ENCODE measurements around the gene ATG16L1.
A peak's percentile ranks its signal among the peaks of the same experiment; 100 is the strongest.

Gene ATG16L1

DNA sequence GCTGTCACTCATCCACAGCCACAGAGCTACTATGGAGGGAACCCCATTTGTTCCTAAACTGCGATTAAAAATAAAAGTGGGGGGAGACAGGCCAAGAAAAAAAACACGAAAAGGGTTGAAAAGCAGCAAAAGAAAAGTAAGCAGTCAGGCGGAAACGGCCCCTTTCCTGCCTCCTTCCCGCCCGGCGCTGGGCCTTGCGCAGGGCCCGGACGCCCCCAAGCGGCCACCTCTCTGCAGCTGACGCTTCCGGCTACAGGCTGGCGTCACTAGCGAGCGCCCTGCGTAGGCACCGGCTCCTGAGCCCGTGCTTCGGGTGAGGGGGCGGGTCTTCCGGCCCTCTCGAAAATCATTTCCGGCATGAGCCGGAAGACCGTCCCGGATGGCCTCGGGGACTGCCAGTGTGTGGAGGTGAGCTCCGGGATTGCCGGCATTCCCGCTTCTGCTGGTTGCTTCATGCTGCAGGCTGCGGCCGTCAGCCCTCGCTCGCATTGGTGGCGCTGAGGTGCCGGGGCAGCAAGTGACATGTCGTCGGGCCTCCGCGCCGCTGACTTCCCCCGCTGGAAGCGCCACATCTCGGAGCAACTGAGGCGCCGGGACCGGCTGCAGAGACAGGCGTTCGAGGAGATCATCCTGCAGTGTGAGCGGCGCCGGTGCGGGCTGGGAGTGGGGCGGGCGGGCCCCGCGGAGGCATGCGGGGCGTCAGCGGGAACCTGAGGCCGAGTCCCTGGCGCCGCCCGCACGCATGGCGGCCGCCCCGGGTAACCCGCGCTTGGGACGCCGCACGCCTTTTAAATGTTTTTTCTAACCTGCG is at the start of gene ATG16L1:
ATG16L1 (plus strand) TSS at position 368 of the 811 bp plus-strand sequence; CDS start at position 523, 155 bp downstream.
- peak; percentile 93 for DNase-seq

DNA sequence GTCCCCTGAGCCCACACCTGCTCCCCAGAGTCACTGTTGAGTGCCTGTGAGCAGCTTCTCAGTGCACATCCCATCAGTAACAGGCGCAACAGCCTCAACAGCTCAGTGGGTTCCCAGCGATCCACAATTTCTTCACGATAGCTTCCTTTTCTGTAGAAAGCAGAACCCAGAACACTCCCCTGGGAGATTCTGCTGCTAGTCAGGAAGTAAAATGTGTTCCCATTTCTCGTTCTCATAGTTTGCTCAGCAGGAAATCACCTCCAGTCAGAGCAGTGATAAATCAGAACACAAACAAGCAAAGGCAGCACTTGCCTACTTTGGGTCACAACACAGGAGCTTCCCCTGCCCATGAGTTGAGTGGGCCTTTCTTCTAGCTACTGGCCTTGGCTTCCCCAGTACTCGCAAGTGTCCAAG is 48.9 kb upstream of the ATG16L1 start:
- no peak for DNase-seq

DNA sequence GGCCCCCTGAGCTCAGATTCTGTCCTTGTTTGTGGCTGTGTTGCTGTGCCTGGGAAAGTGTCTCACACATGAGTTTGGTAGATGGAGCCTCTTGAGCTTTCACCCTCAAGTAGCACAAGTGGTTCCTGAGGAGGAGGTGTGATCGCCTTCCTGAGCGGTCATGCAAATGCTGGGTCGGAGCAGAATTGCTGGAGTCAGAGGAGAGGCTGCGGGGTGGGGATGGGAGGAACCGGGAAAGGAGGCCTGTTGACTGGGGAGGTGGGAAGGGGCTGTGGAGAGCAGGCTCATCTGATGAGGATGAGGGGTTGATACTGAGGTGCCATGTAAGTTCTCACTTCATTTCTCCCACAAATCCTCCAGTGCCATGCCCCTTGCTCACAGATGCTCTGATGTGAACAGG is 48.4 kb upstream of the ATG16L1 start:
- no peak for DNase-seq

DNA sequence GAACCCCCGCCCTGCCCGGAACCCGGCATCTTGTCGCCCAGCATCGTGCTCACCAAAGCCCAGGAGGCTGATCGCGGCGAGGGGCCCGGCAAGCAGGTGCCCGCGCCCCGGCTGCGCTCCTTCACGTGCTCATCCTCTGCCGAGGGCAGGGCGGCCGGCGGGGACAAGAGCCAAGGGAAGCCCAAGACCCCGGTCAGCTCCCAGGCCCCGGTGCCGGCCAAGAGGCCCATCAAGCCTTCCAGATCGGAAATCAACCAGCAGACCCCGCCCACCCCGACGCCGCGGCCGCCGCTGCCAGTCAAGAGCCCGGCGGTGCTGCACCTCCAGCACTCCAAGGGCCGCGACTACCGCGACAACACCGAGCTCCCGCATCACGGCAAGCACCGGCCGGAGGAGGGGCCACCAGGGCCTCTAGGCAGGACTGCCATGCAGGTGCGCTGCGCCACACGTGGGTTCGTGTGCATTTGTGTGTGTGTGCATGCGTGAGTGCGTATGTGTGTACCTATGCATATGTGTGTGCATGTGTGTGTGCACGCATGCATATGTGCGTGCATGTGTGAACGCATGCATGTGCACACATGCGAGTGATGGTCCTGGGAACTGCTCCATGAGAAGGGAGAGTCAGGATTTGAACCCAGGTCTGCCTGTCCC is 47.1 kb upstream of the ATG16L1 start:
- DNase-seq: no peak

DNA sequence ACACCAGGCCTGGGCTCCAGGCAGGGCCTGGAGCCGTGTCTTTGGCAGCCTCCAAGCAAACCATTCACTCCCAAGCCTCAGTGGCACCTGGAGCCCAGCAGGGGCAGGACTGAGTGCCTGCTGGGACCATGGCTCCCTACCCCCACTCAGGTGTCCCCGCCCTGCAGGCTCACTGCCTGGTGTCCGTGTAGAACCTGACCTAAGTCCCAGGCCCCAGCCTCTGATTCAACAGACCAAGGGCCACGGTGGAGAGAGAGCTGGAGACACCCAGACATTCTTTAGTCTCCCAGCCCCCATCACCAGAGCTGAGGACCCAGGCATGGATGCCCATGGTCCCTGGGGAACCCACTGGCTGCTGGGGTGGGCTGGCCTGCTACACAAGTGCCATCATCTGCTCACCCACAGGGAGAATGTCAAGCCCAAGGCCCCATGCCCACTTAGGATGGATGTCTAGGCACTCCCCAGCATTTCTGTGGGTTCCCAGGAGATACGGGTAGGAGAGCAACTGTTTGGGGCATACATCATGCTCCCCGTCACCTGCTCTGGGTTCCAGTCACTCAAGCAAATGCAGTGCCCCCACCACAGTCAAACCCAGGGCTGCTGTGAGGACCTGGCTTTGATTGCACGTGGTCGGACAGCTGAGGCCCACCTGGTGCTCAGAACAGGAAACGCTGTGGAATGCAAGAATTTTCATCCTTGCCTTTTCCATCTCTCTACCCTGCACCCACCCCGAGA is 42.9 kb upstream of the ATG16L1 start:
- DNase-seq: no peak

DNA sequence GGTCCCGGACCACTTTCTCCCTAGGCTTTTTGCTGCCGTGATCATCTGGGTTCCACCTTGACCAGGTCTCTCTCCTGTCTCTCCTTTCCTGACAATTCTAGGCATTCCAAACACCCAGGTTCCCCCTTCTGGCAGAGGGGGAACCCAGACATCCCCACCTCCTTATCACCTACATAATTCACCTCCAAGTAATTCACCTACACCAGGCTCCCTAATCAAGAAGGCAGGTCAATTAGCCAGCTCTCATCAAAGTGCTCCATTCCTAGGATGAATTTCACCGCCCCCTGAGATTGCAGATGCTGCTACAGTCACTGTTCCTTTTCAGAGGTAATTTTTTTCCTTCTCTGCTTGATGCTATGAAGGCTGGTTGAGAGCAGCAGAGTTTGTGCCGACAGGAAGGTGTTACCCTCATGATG is 42.3 kb upstream of the ATG16L1 start:
- DNase-seq: no peak

DNA sequence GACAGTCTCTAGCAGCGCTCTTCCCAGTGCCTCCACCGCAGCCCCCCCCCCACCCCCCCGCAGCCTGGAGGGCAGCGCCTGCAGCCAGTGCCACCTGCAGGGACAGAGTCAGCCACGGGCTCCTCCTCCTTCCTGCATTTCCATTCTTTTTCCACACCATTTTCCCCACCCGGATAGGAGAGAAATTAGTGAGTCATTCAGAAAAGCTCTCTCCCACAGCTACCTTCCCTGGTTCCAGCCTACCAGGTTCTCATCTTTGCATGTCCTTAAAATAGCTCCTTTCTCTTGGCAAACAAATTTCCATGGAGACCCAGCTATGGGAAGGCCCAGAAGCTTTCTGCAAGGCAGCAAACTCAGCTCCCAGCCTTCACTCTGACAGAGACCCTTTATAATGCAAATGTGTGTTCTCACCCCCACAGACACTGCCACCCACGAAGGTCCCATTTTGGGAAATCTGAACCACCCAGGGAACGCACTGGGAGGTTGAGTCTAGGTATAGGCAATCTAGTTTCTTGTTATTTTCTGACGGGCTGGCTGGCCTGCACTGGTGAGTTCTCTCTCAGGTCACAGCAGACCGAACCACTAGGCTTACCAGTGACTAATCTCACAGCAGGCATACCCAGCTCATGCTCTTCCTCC is 41.8 kb upstream of the ATG16L1 start:
- no peak for DNase-seq

DNA sequence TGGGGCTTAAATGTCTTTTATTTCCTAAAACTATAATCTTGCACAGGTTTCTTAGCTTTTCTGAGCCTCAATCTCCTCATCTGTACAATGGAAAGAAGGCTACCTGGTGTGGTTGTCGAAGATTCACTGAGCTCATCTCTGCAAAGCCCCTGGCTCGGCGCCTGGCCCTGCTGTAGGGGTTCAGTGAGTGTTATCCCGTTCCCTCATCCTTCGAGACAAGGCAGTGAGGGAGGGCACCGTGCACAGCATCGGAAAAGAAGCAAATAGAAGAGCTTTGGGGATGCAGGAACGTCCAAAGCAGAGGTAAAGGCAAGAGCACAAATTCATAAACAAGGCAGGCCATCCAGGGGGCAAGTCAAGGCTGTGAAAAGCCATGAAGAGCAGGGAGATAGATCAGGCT is 41.2 kb upstream of the ATG16L1 start:
- no peak for DNase-seq

DNA sequence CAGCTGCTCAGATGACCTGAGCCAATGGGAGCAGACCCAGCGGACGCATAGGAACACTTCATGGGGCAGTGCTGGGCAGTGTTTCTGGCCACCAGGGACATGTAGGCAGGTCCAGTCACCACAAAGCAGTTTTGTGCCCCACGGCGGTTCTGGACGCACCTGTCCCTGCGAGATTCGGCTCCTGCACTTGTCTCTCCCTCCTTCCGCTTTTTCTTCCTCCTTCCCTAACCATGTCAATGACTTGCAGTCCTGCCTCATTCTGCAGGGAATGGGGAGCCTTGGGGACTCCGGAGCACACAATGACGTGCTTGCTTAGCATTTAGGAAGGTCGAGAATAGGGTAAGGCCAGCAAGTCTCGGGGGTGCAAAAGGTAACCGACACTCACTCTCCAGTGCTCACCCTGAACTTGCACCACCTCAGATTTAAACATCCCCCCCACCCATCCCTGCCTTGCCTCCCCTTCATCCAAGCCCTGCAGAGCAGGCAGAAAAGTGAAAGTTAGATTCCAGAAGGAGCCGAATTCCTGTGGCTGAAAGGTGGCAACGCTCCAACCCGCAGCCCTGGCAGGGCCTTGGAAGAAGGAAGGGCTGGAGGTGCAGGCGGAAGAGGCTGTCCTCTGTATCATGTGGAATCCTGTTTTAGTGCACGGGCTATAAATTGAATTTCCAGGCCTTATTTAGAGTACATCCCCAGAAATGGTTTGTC is 40.5 kb upstream of the ATG16L1 start:
- DNase-seq: peak; percentile 23

DNA sequence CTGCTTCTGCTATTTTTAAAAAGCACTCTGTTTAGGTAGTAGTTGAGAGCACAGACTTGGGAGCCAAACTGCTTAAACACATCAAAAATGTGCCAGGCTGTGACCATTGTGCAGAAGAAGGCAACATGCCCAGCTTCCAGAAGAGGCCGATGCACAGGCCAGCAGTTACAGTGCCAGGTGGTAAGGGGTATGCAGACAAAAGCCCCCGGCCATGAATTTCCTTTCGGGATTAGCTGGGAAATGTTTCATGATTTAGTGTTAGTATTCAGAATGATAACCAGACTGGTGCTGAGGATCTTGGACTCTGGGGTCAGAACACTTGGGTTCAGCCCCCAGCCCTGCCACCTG is 40.0 kb upstream of the ATG16L1 start:
- no peak for DNase-seq

DNA sequence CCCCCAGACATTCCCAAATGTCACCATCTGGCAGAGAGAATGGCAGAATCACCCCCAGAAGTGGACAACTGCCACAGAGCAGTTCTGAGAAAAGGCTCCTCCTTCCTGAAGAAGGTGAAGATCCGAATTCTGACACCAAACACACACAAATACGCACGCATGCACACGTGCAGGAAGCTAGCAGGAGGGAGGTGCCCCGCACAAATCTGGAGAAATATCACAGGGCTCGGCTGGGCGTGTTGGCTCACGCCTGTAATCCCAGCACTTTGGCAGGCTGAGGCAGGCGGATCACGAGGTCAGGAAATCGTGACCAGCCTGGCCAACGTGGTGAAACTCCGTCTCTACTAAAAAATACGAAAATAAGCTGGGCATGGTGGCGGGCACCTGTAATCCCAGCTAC is 38.5 kb upstream of the ATG16L1 start:
- DNase-seq: no peak

DNA sequence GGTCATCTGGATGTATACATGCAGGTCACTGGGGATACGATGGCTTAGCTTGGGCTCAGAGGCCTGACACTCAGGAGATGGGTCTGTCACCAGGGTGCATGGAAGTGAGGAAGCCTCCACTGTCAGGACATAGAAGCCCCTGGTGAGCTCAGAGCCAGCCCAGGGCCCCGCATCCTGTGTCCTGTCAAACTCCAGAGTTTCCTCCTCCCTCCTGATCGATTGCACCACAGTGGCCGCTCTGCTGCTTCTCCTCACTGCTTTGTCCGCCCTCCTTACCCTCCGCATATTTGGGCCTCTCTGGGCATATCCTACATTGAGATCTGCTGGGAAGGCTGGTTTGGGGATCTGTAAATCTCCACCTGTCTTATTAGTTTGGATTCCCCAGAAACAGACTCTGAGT is 37.5 kb upstream of the ATG16L1 start:
- no peak for DNase-seq

DNA sequence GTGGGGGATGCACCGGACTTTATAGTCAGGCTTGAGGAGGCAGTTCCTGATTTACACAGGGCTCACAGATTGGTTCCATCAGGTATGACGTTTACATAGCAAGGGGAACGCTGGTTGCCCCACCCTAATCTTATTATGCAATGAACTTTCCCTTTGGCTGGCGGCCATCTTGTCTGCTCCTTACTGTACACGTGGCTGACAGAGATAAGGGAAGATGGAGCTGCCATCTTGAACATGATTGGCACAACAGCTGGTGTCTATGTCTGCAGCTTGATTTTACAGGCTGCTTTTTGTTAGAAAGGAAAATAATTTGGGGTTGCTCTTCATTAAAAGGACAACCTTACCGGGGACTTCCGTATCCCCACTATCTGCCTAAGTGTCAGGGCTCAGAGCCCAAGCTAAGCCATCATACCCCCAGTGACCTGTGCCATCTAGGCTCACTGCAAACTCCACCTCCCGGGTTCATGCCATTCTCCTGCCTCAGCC is 33.5 kb upstream of the ATG16L1 start:
- no peak for DNase-seq

DNA sequence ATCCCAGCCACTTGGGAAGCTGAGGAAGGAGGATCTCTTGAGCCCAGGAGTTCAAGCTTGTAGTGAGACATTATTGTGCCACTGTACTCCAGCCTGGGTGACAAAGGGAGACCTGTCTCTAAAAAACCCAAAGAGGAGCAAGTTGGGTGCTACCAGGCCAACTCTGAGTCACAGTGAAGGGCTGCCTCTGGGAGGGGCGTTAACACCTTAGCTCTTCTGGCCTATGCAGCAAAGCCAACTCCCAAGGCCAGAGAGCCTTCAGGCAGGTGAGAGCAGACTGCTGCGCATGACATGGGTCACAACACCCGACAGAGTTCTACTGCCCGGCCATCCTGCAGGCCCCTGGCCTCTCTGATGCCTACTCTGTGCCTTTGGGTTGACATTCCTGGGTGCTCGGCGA is 32.6 kb upstream of the ATG16L1 start:
- DNase-seq: no peak

DNA sequence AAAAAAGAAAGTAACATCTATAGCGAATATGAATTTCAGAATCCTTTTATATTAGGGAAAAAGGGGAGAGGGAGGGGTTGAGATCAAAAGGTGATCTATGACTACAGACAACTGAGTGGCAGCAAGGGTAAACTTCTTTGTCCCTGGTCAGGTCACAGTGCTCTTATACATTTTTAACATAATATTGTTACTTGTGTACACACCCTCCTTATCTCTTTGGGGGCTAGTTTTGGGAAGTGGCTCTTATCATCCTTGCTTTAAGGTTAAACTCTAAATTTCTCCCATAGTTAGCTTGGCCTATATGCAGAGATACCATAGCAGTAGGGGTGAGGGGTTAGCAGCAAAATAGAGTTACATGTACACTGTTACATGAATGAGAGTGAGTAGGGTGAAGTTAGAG is 31.6 kb upstream of the ATG16L1 start:
- DNase-seq: no peak

DNA sequence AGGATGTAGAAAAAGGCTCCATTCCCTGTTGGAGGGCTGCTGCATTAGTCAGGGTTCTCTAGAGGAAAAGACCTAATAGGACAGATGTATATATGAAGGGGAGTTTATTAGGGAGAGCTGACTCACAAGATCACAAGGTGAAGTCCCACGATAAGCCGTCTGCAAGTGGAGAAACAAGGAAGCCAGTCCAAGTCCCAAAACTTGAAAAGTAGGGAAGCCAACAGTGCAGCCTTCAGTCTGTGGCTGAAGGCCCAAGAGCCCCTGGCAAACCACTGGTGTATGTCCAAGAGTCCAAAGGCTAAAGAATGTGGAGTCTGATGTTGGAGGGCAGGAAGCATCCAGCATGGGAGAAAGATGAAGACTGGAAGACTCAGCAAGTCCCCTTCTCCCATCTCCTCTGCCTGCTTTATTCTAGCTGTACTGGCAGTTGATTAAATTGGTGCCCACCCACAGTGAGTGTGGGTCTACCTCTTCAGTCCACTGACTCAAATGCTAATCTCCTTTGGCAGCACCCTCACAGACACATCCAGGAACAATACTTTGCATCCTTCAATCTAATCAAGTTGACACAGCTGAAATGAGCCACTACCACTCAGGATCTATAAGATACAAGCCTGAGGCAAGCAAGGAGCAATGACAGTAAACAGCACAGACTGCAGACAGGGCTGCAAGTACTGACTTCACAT is 30.0 kb upstream of the ATG16L1 start:
- DNase-seq: no peak

DNA sequence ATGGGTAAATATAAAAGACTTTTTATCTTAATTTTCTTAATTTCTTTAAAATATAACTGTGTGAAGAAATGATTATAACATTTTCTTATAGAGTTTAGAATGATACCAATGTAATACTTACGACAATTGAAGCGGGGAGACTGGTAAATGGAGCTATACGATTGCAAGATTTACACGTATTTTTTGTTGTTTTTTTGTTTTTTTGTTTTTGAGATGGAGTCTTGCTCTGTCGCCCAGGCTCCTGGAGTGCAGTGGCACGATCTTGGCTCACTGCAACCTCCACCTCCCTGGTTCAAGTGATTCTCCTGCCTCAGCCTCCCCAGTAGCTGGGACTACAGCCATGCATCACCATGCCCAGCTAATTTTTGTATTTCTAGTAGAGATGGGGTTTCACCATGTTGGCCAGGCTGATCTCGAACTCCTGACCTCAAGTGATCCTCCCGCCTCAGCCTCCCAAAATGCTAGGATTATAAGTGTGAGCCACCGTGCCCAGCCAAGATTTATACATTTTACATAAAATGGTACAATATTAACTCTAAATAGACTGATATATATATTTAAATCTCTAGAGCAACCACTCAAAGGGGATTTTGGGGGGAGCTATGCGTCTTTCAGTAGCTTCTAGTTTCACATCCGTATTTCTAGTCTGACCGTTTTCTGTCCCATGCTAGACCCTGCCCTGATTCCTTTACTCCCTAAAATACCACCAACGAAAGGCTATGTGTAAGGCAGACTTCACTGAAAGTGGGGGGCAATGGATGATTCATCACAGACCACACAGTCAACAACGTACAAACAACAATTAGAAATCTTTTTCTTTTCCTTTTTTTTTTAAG is 28.2 kb upstream of the ATG16L1 start:
- no peak for DNase-seq

DNA sequence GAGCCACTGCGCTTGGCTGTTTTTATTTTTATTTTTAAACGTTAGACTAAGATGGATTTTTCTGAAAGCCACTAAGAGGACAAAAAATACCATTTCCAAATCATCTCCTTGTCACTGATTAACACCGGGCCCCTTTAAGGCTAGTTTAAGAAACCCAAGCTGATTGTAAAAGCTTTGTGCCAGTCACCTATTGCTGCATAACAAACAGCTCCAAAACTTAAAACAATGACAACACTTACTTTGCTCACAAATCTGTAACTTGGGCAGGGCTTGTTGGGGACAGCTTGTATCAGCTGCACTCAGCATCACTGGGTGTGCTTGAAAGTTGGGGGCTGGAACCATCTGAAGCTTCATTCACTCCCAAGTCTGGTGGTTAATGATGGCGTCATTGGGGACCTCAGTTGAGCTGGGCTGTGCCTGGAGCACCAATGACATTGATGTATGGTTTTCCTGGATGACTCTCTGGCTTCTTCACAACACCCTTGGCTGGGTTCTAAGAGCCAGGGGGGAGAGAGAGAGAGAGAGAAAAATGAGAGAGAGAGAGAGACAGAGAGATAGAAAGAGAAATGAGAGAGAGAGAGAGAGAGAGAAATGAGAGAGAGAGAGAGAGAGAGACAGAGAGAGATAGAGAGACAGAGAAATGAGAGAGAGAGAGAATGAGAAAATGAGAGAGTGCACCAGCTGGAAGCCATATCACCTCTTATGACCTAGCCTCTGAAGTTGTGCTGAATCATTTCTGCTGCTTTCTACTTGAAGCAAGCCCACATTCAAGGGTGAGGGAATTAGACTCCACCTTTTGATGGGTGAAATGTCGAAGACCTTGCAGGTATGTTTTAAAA is 26.0 kb upstream of the ATG16L1 start:
- no peak for DNase-seq

DNA sequence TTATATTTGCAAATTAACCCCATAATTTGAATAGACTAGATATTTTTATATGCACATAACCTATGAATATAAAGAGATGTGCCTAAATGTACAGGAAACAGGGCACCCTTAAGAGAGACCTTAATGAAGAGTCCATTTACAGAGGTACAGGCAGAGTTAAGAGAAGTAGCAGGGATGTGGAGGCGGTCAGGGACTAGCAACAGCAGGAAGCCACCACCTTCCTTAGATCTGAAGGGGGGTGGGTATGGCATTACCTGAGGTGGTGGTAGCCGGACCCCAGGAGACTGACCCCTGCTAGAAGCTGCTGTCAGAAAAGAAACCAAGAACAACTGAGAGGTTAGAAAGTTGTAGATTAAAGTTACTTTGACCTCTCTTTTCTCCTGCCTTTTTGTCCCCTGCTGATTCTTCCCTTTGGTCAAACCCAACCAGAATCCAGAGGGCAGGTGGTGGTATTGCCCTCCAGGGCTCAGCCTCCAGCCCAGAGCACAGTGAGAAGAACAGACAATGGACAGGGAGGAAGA is 24.9 kb upstream of the ATG16L1 start:
- DNase-seq: no peak
